ENCODE measurements around the gene WSB1.
A peak's percentile ranks its signal among the peaks of the same experiment; 100 is the strongest.
"Not testable (repeated sequence)": the region's sequence is repeated elsewhere in the genome, so short reads cannot be mapped to it uniquely, and the experiment has no call there.

WSB1 gene

DNA sequence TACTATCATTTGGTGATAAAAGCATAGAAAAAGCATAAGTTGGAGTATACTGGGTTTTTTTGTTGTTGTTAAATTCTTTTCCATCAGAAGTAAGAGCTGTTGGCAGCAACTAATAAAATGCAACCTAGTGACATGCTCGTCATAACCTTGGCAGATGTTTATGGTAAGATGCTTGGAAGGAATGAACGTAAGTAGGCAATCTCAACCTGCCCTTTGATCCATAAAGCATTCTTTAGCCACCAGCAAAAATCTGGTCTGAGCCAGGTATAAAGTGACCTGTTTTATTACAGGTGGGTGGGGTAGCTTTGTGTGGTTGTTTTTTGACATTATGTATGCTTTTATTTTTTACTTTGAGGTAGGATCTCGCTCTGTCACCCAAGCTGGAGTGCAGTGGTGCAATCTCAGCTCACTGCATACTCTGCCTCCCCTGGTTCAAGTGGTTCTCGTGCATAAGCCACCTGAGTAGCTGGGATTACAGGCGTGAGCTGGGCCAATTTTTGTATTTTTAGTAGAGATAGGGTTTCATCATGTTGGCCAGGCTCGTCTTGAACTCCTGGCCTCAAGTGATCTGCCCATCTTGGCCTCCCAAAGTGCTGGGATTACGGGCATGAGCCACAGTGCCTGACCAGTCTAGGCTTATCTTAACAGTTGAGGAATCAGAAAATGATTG is 22.0 kb downstream of the WSB1 start:
- DNase-seq (ENCODE audit: low read depth) = no peak

DNA sequence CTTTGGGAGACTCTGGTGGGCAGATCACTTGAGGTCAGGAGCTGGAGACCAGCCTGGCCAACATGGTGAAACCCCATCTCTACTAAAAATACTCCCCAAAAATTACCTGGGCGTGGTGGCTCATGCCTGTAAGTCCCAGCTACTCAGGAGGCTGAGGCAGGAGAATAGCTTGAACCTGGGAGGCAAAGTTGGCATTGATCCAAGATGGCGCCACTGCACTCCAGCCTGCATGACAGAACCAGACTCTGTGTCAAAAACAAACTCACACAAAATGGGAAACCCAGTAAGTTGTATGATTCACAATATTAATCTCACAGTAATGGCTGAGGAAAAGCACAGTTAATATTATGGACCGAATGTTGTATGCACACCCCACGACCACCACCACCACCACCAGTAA is 24.3 kb downstream of the WSB1 start:
- no peak for DNase-seq (ENCODE audit: low read depth)

DNA sequence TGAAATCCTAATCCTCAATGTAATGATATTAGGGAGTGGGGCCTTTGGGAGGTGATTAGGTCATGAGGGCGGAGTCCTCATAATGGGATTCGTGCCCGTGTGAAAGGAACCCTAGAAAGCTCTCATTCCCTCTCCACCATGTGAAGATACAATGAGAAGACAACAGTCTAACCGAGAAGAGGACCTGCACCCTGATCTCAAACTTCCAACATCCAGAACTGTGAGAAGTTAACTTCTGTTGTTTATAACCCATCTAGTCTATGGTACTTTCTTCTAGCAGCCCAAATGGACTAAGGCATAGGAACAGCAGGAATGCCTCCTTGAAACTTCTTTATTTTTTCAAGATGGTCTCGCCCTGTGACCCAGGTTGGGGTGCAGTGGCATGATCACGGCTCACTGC is 24.7 kb downstream of the WSB1 start:
- no peak for DNase-seq (ENCODE audit: low read depth)

DNA sequence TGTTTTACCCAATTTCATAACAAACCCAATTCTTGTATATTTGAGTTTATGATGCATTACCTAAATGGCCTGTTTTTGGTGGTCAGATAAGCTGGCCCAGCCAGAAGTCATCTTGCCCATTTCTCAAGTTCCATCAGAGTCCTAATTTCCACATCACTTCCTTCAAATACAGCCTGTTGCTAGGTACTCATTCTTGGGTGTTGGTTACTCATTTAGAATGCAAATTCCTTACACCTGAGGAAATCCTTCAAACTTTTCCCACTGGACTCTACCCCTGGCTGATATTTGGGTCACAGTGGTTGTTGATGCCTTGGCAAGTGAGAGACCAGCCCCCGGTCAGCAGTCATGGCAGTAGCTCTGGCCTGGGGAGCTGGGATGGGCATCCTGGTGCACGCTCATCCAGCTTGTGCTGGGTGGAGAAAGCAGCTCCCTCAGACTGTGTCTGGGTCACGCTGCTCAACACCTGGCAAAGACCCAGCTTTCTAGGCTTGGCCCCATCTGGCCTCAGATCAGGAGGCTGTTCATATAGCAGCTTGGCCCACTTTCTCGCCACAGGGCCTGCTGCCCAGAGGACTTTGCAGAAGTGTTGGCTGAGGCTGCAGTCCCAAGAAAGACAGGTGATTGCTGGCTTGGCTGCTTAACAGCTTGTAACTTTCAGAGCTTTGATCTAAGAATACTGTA is 25.8 kb downstream of the WSB1 start:
- DNase-seq (ENCODE audit: low read depth) = no peak

DNA sequence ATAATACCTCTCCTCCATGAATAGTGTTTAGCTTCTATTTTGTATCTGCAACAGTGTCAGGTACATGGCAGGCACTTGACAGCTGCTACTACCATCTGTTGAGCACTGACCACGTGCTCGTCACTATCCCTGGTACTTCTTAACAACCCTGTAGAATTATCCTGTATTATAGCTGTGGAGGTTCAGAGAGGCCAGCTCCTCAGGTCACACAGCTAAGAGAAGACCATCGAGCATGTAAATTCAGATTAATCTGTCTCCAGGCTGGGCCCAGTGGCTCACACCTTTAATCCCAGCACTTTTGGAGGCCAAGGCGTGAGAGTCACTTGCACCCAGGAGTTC is 26.3 kb downstream of the WSB1 start:
- DNase-seq (ENCODE audit: low read depth) = no peak

DNA sequence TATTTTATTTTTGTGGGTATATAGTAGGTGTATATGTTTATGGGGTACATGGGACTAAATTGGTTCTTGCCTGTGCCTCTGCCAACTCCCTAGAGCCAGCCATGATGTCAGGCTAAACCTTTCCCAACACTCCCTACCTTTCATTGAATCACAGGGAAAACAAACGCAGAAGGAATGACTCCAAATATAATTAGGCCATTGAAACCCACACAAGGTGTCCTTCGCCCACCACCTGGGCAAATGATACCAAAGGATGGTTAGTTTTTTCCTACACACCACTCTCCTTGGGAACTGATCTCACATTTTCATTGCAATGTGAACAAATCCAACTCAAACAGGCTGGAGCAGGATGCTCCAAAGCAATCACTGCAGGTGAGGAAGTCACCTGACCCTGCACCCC is 27.5 kb downstream of the WSB1 start:
- DNase-seq (ENCODE audit: low read depth) = no peak

DNA sequence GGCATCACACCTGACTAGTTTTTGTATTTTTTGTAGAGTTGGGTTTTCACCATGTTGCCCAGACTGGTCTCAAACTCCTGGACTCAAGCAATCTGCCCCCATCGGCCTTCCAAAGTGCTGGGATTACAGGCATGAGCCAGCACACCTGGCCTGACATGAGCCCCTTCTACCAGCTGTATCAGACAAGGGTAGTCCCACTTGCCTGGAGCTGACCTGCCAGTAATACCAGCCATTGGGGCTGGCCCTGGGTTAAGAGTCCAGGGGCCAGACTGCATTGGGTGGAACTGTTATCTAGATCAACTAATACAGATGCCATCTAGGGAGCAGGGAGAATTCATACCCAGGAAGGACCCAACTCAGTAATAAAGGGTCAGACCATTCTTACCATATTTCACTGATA is 28.1 kb downstream of the WSB1 start:
- no peak for DNase-seq (ENCODE audit: low read depth)

DNA sequence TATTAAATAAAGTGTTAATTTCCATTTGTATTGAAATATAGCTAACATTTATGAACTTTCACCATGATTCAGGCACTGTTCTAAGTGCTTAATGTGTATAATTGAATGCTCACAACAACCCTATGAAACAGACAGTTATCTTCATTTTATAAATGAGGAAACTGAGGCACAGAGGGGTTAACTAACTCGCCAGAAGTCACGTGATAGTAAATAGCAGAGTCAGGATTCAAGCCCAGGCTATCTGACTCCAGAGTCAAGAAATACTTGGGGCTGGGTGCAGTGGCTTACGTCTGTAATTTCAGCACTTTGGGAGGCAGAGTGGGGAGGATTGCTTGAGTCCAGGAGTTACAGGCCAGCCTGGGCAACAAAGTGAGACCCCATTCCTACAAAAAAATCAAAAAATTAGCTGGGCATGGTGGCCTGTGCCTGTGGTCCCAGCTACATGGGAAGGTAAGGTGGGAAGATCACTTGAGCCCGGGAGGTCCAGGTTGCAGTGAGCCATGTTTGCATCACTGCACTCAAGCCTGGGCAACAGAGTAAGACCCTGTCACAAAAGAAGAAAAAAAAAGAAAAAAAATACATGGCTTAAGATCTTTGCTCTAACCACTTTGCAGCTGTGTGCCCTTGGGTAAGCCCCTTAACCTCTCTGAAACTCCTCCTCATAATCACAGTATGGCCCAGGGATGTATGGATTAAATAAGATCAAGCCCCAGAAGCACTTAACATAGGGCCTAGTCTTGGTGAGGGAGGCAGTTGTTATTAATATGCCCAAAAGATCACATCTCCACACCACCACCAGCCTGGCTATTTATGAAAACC is 29.0 kb downstream of the WSB1 start:
- no peak for DNase-seq (ENCODE audit: low read depth)

DNA sequence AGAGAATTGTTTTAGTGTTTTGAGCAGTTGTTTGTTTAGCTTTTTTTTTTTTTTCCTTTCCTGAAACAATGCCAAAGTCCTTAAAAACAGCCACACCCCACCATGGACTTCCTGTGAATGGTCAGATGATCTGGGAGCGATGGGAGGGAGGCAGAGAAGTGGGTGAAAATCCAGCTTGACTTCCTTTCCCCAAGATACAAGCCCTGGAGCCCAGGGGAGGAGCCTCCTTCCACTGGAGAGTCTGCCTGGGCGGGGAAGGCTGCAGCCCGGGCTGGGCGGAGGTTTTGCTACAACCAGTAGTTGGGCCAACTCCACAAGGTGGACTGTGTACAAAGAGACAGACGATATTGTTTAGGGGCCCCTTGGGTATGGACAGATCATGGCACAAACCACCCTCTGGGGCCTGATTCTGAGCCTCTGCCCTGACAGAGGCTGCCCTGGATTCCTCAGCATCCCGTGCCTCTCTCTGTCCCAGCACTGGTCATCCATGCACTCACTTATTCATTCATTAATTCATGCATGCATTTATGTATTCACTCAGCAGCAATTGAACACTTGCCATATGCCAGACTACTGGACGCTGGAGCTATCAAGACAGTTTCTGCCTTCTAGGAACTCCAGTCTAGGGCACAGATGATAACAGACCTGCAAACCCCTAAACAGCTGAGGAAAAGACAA is 29.8 kb downstream of the WSB1 start:
- DNase-seq (ENCODE audit: low read depth) = no peak

DNA sequence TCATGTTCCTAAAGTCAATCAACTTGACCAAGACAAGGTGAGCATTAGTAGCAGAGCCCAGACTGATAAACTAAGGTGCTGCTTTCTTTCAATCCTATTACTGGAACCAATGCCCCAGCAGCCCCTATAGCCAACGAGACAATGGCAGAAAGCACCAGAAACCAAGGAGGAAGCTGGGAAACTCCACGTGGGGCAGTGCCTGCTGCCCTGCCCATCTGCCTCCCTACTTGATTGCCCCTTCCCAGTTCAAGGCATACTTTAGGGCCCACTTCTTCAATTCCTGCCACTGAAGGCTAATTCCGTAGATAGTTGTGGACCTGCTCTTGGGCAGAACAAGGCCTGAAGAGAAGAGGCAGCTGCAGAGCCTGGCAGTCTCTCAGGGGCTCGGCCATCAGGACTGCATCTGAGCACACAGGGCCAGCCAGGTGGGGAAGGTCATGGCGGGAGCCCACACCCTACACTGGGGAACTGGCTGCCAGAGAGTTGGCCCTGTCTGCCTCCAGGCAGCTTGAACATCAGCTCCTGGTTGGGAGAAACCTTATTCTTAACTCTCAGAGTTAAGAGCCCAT is 30.9 kb downstream of the WSB1 start:
- DNase-seq (ENCODE audit: low read depth) = no peak

DNA sequence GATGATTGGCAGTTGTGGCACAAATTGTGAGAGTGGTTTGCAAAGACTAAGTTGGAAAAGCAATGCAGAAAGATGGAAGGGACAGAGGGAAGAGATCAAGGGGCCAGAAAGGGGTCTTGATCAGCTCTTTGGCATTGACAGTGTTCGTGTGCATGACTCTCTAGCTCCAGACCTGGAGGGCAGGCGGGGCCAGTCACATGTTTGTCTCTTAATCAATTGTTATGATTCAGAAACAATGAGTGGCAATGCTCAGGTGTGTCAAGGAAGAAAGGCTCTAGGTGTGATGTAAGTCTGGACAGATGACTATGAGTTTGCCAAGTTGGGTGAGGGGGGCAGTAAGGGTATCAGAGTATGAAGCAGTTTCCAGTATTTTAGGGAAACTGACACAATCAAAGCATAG is 32.1 kb downstream of the WSB1 start:
- DNase-seq (ENCODE audit: low read depth) = no peak

DNA sequence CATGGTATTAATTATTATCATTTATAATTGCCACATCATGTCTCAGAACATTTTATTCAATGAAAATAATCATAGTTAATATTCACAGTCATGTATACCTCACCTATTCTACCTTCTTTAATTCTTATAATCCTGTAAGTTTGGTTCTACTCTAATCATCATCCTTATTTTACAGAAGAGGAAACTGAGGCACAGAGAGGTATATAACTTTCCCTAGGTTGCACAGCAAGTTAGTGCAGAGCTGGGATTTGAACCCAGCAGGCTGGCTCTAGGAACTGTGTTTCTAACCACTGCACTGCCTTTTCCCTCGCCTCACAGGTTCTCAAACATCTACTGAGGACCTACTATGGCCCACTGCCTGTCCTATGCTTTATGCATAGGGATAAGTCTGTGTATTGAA is 32.7 kb downstream of the WSB1 start:
- no peak for DNase-seq (ENCODE audit: low read depth)

DNA sequence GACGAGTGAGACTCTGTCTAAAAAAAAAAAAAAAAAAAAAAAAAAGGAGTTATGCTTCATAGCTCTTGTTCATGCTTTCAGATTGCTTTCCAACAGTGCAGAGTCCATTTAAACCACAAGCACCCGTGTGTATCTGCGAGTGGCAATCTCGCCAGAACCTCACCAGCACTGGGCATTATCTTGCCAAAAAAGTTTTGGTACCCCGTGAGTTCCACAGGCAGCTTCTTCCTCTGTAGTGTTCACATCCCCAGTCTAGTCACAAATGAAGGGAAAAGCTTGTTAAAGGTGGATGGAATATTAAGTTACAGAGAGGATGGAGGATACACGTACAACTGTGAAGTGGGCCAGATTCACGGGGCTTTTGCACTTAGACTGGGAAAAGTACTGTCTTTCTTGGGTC is 33.5 kb downstream of the WSB1 start:
- DNase-seq (ENCODE audit: low read depth) = no peak

DNA sequence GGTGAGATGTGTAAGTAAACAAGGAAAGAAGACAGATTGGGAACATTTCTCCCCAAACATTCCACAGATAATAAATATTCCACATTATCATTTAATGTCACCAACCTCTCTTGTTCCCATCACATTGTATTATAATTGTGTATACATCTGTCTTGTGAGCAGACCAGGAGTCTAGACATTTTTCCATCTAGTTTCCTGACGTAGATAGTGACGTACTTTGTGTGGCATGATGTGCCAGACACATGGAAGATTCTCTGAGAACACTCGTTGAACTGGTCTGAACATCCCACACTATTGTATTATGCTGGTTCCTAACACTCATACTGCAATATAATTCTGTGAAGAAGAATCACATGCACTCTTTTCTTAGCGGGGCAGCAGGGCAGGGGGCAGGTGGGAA is 34.0 kb downstream of the WSB1 start:
- no peak for DNase-seq (ENCODE audit: low read depth)

DNA sequence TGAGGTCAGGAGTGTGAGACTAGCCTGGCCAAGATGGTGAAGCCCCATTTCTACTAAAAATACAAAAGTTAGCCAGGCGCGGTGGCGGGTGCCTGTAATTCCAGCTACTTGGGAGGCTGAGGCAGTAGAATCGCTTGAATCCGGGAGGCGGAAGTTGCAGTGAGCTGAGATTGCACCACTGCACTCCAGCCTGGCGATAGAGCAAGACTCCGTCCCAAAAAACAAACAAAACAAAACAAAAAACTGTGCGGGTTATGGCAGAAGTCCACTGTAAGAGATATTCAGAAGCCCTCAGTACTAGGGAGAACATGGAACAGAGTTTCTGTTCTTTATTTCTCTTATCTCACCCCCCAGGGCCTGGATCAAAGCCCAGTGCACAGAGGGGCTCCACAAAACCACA is 34.8 kb downstream of the WSB1 start:
- not testable (repeated sequence) for DNase-seq (ENCODE audit: low read depth)

DNA sequence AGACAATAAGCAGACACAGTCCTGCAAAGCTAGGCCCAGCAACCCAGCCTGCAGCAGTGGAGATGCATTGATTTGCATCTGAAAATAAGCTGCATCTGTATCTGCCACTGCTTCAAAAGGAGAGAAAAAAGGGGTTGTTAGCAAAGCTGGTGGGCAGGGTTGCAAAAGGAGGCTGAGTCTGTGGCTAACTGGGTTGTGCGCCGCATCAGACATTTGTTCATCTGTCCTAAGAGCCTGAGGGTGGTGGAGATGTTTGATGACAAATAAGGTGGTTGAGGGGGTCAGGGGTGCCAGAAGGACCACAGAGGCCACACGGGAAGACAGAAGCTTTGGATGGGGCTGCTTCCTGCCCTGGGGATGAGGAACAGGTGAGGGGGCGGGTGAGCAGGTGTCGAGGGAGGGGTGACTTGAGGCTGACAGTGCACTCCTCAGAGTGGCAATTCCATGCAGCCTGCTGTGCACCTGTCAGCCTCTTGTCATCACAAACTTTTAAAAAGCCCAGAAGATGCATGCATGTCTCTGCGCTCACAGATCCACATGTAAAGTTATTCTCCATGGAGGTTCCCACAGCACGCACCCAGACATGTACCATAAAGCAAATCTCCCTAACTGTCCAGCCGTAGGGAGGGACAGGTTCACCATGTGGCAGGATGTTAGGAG is 35.4 kb downstream of the WSB1 start:
- no peak for DNase-seq (ENCODE audit: low read depth)

DNA sequence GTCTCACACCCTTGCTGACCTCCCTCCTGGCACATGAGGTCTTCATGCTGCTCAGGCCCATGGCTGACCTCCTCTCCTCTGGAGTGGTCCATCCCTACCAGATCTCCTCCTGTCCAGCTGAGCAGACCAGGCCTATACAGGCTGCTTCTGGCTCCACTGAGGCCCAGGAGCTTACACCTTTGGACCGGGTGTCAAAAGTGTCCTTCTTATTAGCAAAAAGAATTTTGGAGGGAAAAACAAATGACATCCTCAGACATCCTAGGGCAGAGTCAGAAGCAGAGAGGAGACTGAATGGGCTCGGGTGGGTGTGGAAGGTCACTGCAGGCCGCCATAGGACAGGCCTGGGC is 38.1 kb downstream of the WSB1 start:
- DNase-seq (ENCODE audit: low read depth) = no peak

DNA sequence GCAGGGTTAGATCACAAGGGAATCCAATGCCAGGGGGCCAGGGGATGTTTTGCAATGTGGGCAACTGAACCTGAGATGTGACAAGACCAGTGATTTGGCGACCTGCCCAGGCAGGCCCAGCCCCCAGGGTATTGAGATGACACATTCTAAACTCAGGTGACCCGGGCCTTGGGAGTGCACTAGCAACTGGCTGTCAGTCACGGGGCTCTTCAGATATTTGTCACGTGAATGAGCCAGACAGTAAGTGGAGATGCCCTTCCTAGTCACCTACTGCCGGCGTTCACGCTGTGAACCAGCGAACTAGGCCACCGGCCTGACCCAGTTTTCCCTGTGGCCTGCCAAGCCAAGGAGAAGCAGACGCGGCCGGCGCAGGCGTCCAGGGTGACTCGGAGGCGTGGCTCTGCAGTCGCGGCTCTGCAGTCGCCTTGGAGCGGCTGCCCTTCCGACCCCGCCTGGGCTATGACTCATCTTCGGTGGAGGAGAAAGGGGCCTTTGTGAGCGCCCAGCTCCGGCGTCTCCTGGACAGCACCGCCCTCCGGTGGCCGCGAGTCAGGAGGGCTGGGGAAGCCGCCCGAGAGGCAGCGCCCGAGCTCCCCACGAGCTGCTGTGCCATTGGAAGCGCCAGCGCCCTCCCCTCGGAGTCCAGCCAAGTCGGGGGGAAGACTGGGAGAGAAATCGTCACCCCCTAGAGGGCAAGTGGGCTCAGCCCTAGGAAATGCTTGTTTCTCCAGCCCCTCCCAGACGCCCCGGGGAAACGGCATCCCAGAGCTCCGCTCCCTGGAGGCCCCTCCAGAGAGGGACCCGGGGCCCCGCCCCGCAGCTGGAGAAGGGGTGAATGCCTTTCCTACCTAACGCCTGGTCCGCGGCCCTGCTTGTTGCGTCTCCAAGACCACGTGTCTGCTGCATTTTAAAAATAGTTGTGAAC is 38.8 kb downstream of the WSB1 start:
- peak; percentile 81 for DNase-seq (ENCODE audit: low read depth)

DNA sequence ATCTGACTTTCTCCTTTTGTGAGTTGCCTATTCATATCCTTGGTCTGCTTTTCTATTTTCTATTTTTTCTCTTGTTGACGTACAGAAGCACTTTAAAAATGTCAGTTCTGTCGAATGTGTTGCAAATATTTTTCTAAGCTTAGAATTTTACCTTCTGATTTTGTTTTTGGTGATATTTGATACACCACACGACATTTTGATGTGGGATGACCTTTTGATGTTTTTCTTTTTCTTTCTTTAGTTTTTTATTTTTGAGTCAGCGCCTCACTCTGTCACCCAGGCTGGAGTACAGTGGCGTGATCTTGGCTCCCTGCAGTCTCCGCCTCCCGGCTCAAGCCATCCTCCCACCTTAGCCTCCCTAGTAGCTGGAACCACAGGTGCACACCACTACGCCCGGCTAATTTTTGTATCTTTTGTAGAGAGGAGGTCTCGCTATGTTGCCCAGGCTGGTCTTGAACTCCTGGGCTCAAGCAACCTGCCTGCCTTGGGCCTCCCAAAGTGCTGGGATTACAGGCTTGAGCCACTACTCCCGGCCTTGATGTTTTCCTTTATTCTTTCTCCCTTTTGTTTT is 39.6 kb downstream of the WSB1 start:
- no peak for DNase-seq (ENCODE audit: low read depth)

DNA sequence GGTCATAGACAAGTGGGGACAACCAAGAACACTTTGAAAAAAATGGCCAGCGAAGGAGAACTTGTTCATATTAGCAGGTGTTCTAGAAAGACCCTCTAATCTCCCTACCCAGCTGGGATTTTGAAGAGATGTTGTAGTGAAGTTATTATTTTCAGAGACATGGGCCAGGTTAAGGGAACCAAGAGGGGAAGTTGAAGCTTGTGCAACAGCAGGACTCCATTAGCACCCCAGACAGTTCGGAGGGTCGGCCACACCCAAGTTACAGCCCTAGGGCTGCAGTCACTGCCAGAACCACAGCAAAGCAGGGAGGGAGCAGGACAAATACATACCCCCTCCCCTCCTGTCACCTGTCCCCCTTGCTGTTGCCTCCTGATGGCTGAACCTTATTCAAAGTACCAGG is 42.3 kb downstream of the WSB1 start:
- no peak for DNase-seq (ENCODE audit: low read depth)

DNA sequence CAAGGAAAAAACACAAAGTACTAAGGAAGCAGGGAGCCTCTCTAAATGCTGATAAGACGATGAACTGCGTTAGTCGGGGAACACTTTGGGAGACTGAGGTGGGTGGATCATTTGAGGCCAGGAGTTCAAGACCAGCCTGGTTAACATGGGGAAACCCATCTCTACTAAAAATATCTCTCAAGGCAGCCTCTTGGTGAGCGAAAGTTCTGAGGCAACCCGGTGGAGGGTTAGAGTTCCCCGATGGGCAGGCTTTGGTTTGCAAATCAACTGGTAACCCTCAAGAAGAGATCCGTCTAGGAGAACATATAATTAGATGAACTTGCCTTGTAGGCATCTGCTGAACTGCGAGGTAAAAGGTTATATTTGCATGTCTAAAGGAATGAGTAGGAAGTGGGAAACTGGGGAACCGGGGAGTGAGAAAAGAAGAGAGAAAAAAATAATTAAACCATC is 44.6 kb downstream of the WSB1 start:
- DNase-seq (ENCODE audit: low read depth) = no peak
